Breast epithelium (tissue), 3 donors: ENCODE measurements around the gene IFI44L.

Experiments used
- CTCF ChIP-seq, 3 donors: fragments of 450-650 bp; IDR thresholded peaks; one replicate each; pipeline ENCODE4 v1.5.1; 2016 to 2017; ENCODE audit warnings: antibody characterized with exemption in 3 of 3, mild to moderate bottlenecking in 3 of 3, moderate library complexity in 3 of 3
- POLR2A ChIP-seq: fragments of 450-650 bp; IDR thresholded peaks from one replicate; pipeline ENCODE4 v1.6.1; 2016; ENCODE audit warnings: antibody characterized with exemption, mild to moderate bottlenecking, moderate library complexity
- POLR2AphosphoS5 ChIP-seq, 3 donors: sonication (generic); formaldehyde crosslinking; IDR thresholded peaks; one replicate each; pipeline ENCODE4 v1.6.1; 2017; ENCODE audit warnings: antibody characterized with exemption in 3 of 3

- TF ChIP-seq POLR2AphosphoS5 (IDR thresholded peaks at IDR 0.05) (no peak), CTCF (IDR thresholded peaks at IDR 0.05) (no peak), POLR2A (no peak)
Measured at GRCh38 chr1:78668427-78668826, 48.2 kb downstream of the IFI44L start.
